Fibroblast of the aortic adventitia (primary cell): ENCODE data around the gene ADM2. TPM values are rescaled to one million over a fixed set of nuclear protein-coding genes. Genes with fewer than 3 reads are reported as not detected.
"Not testable (repeated sequence)": the region's sequence is repeated elsewhere in the genome, so short reads cannot be mapped to it uniquely, and the experiment has no call there.

Source experiments
- DNase-seq: peaks from one replicate; pipeline ENCODE4 v3.0.0-alpha.2; 2010; ENCODE audit warnings: low read depth
- H3K4me3 ChIP-seq: 2 replicates; pipeline ENCODE4 v1.5.1; 2011; ENCODE audit warnings: low read depth, mild to moderate bottlenecking, control low read depth, low read length, moderate library complexity
- CTCF ChIP-seq: IDR thresholded peaks from 2 replicates; pipeline ENCODE4 v1.5.1; 2011; ENCODE audit warnings: mild to moderate bottlenecking, low read length, control low read depth, inconsistent platforms; ENCODE audit not compliant: insufficient read depth
- total RNA-seq: library from RNA; depleted of rRNA; stranded (reverse); fragments of >200 nt; gene quantifications from 2 replicates; pipeline ENCODE4 v1.2.3, GENCODE V29; 2012; ENCODE audit warnings: low replicate concordance

The ADM2 gene
- total RNA-seq, 1 donor = 8.0 TPM

GRCh38 chr22:50518606-50519005 lies 37.3 kb downstream of the ADM2 start:
- no peak for TF ChIP-seq CTCF
- DNase-seq = no peak
- H3K4me3 ChIP-seq = no peak overlapping the region

GRCh38 chr22:50519151-50519550 lies 37.8 kb downstream of the ADM2 start:
- TF ChIP-seq CTCF = no peak
- DNase-seq = no peak
- no peak overlapping the region for H3K4me3 ChIP-seq

GRCh38 chr22:50520184-50520583 lies 38.8 kb downstream of the ADM2 start:
- not testable (repeated sequence) for DNase-seq, H3K4me3 ChIP-seq

- DNase-seq = no peak
- TF ChIP-seq CTCF = no peak
- no peak overlapping the region for H3K4me3 ChIP-seq
These were observed 39.6 kb downstream of the ADM2 start for GRCh38 chr22:50520826-50521453.

- DNase-seq = no peak
- H3K4me3 ChIP-seq = no peak overlapping the region
- TF ChIP-seq CTCF = no peak
These were observed 40.4 kb downstream of the ADM2 start for GRCh38 chr22:50521710-50522109.

GRCh38 chr22:50522208-50522805 lies 41.0 kb downstream of the ADM2 start:
- no peak overlapping the region for H3K4me3 ChIP-seq
- no peak for TF ChIP-seq CTCF
- DNase-seq = no peak

- TF ChIP-seq CTCF = no peak
- DNase-seq = no peak
- H3K4me3 ChIP-seq = no peak overlapping the region
These were observed 41.6 kb downstream of the ADM2 start for GRCh38 chr22:50522806-50523438.
